Measurements from ENCODE around the gene EFNA4. TPM values are rescaled to one million over a fixed set of nuclear protein-coding genes. Genes with fewer than 3 reads are reported as not detected.
A peak's percentile ranks its signal among the peaks of the same experiment; 100 is the strongest.

Gene EFNA4
- total RNA-seq, 4 donors from 2014 or later, result 0.41 to 0.87 (median 0.80) TPM

GRCh38 chr1:155043301-155043702, 20.2 kb upstream of the EFNA4 start:
- intact Hi-C loops (cut with DNase I; ENCODE audit: low total_unique reads), result no loop called here
- DNase-seq (no peak), ATAC-seq (no peak)
- H3K9me3 ChIP-seq, result no peaks in the 10 kb centered on the region
- no peaks in the 10 kb centered on the region for H3K36me3 ChIP-seq
- H3K4me3 ChIP-seq, result no peak overlapping the region
- TF ChIP-seq CTCF (IDR thresholded peaks at IDR 0.05 in 4 of 5, conservative IDR thresholded peaks at IDR 0.05 in 1 of 5) (no peak), POLR2A (IDR thresholded peaks at IDR 0.05) (no peak)
- H3K27me3 ChIP-seq, result no peaks in the 10 kb centered on the region
- peaks cover 13 to 14% of the 10 kb centered on the region in 2 donors for H3K4me1 ChIP-seq
- in situ Hi-C loops (cut with MboI; ENCODE audit: low sequenced_read_pairs in 4 of 4), result no loop called here
- H3K27ac ChIP-seq, result no peak overlapping the region

- no peak for TF ChIP-seq CTCF (IDR thresholded peaks at IDR 0.05 in 4 of 5, conservative IDR thresholded peaks at IDR 0.05 in 1 of 5)
- no peak for TF ChIP-seq POLR2A (IDR thresholded peaks at IDR 0.05)
- H3K9me3 ChIP-seq, result no peaks in the 10 kb centered on the region
- DNase-seq (no peak), ATAC-seq (no peak)
- no peak overlapping the region for H3K4me3 ChIP-seq
- H3K27me3 ChIP-seq, result no peaks in the 10 kb centered on the region
- intact Hi-C loops (cut with DNase I; ENCODE audit: low total_unique reads), result no loop called here
- H3K4me1 ChIP-seq, result peaks cover 14 to 15% of the 10 kb centered on the region in 2 donors
- H3K27ac ChIP-seq, result no peak overlapping the region
- no peaks in the 10 kb centered on the region for H3K36me3 ChIP-seq
- in situ Hi-C loops (cut with MboI; ENCODE audit: low sequenced_read_pairs in 4 of 4), result no loop called here
Observed at GRCh38 chr1:155043793-155044192, 19.7 kb upstream of the EFNA4 start.

GRCh38 chr1:155044365-155044764, 19.2 kb upstream of the EFNA4 start:
- Histone ChIP-seq H3K9me3 (no peaks in the 10 kb centered on the region), H3K36me3 (no peaks in the 10 kb centered on the region), H3K27ac (peak overlapping the region; percentile 42 to 74 (median 64)), H3K4me3 (no peak overlapping the region), H3K4me1 (peaks cover 8 to 15% of the 10 kb centered on the region in 2 donors), H3K27me3 (no peaks in the 10 kb centered on the region)
- in situ Hi-C loops (cut with MboI; ENCODE audit: low sequenced_read_pairs in 4 of 4) (no loop called here), intact Hi-C loops (cut with DNase I; ENCODE audit: low total_unique reads) (no loop called here)
- ATAC-seq, result no peak
- no peak for DNase-seq
- TF ChIP-seq POLR2A (IDR thresholded peaks at IDR 0.05), result no peak
- no peak for TF ChIP-seq CTCF (IDR thresholded peaks at IDR 0.05 in 4 of 5, conservative IDR thresholded peaks at IDR 0.05 in 1 of 5)

GRCh38 chr1:155044812-155045657, 18.5 kb upstream of the EFNA4 start:
- Histone ChIP-seq H3K36me3 (no peaks in the 10 kb centered on the region), H3K4me3 (no peak overlapping the region), H3K27ac (peak overlapping the region; percentile 42 to 74 (median 64)), H3K4me1 (peaks cover 15 to 20% of the 10 kb centered on the region in 2 donors), H3K9me3 (no peaks in the 10 kb centered on the region), H3K27me3 (no peaks in the 10 kb centered on the region)
- DNase-seq (peak; percentile 82 to 89), ATAC-seq (peak; percentile 95 to 98)
- intact Hi-C loops (cut with DNase I; ENCODE audit: low total_unique reads), result loop anchor here (1.0 kb wide), 2 partner anchors 16 to 40 kb away; no protein-coding TSS in a partner anchor
- peak; percentile 77 to 85 (median 82) for TF ChIP-seq CTCF (IDR thresholded peaks at IDR 0.05 in 4 of 5, conservative IDR thresholded peaks at IDR 0.05 in 1 of 5)
- TF ChIP-seq POLR2A (IDR thresholded peaks at IDR 0.05), result no peak
- in situ Hi-C loops (cut with MboI; ENCODE audit: low sequenced_read_pairs in 4 of 4), result no loop called here
